Neuronal stem cell (in vitro differentiated cells): ENCODE measurements around the gene ERBIN.
A peak's percentile ranks its signal among the peaks of the same experiment; 100 is the strongest.

Source experiments
- DNase-seq: peaks from one replicate; pipeline ENCODE4 v3.0.0-alpha.2; 2013; ENCODE audit warnings: low spot score
- H2AFZ ChIP-seq: one replicate; pipeline ENCODE4 v1.6.1; 2013; ENCODE audit warnings: mild to moderate bottlenecking, low read length, inconsistent platforms
- H2AK5ac ChIP-seq: 2 replicates; pipeline ENCODE4 v1.6.1; 2013; ENCODE audit warnings: low read depth, mild to moderate bottlenecking, inconsistent platforms, low read length, moderate library complexity, mixed read lengths
- H2BK120ac ChIP-seq: 2 replicates; pipeline ENCODE4 v1.6.1; 2013; ENCODE audit warnings: low read depth, mild to moderate bottlenecking, inconsistent platforms, low read length, moderate library complexity, mixed read lengths
- H2BK12ac ChIP-seq: one replicate; pipeline ENCODE4 v1.6.1; 2013; ENCODE audit warnings: low read length, inconsistent platforms
- H2BK15ac ChIP-seq: 2 replicates; pipeline ENCODE4 v1.6.1; 2013; ENCODE audit warnings: mild to moderate bottlenecking, low read length, inconsistent platforms, mixed read lengths
- H2BK5ac ChIP-seq: one replicate; pipeline ENCODE4 v1.6.1; 2013; ENCODE audit warnings: inconsistent platforms, mild to moderate bottlenecking, low read length, moderate library complexity
- H3K14ac ChIP-seq: one replicate; pipeline ENCODE4 v1.6.1; 2013; ENCODE audit warnings: low read length, inconsistent platforms
- H3K18ac ChIP-seq: 2 replicates; pipeline ENCODE4 v1.6.1; 2013; ENCODE audit warnings: low read length, inconsistent platforms
- H3K23ac ChIP-seq: 2 replicates; pipeline ENCODE4 v1.6.1; 2013; ENCODE audit warnings: low read depth, mild to moderate bottlenecking, mixed read lengths, low read length, inconsistent platforms; ENCODE audit not compliant: poor library complexity
- H3K27ac ChIP-seq: replicated peaks from 3 replicates; pipeline ENCODE4 v1.5.1; 2013; ENCODE audit warnings: low read length, inconsistent platforms
- H3K27me3 ChIP-seq, 3 experiments: 2 replicates each; pipeline ENCODE4 v1.6.1; 2013; ENCODE audit warnings: low read length in 3 of 3, mild to moderate bottlenecking in 2 of 3, inconsistent platforms in 1 of 3, low read depth in 1 of 3, mixed read lengths in 1 of 3, moderate library complexity in 1 of 3; ENCODE audit not compliant: control insufficient read depth in 3 of 3, insufficient read depth in 3 of 3
- H3K36me3 ChIP-seq, 2 donors: replicated peaks in 1 of 2; 2 replicates each; pipeline ENCODE4 v1.6.1; 2013; ENCODE audit warnings: low read length in 2 of 2; ENCODE audit not compliant: control insufficient read depth in 2 of 2, insufficient read depth in 2 of 2
- H3K4ac ChIP-seq: 2 replicates; pipeline ENCODE4 v1.6.1; 2013; ENCODE audit warnings: inconsistent platforms, mild to moderate bottlenecking, low read length, moderate library complexity
- H3K4me1 ChIP-seq, 2 donors: 1 replicate in 1 of 2; 2 replicates in 1 of 2; pipeline ENCODE4 v1.6.1; 2013; ENCODE audit warnings: low read length in 2 of 2, low read depth in 1 of 2; ENCODE audit not compliant: control insufficient read depth in 2 of 2, insufficient read depth in 1 of 2
- H3K4me2 ChIP-seq: one replicate; pipeline ENCODE4 v1.6.1; 2013; ENCODE audit warnings: mild to moderate bottlenecking, low read length, inconsistent platforms; ENCODE audit not compliant: insufficient read depth, poor library complexity, severe bottlenecking
- H3K4me3 ChIP-seq, 2 donors: 2 replicates each; pipeline ENCODE4 v1.5.1; 2013; ENCODE audit warnings: low read length in 2 of 2, mild to moderate bottlenecking in 2 of 2, inconsistent platforms in 1 of 2, moderate library complexity in 1 of 2
- H3K79me1 ChIP-seq: one replicate; pipeline ENCODE4 v1.6.1; 2013; ENCODE audit warnings: low read depth, mild to moderate bottlenecking, inconsistent platforms, low read length, moderate library complexity
- H3K9ac ChIP-seq: one replicate; pipeline ENCODE4 v1.6.1; 2013; ENCODE audit warnings: mild to moderate bottlenecking, low read depth, low read length, inconsistent platforms; ENCODE audit not compliant: poor library complexity
- H3K9me3 ChIP-seq, 2 donors: replicated peaks in 1 of 2; 2 replicates each; pipeline versions ENCODE3 to v1.6.1; 2013; ENCODE audit warnings: low read length in 2 of 2, mild to moderate bottlenecking in 2 of 2, inconsistent platforms in 1 of 2, low read depth in 1 of 2, mixed read lengths in 1 of 2, moderate library complexity in 1 of 2; ENCODE audit not compliant: control insufficient read depth in 2 of 2, insufficient read depth in 1 of 2
- H4K8ac ChIP-seq: one replicate; pipeline ENCODE4 v1.6.1; 2013; ENCODE audit warnings: low read depth, mild to moderate bottlenecking, inconsistent platforms, low read length, moderate library complexity
- H4K91ac ChIP-seq: one replicate; pipeline ENCODE4 v1.6.1; 2013; ENCODE audit warnings: low read length, low read depth, mild to moderate bottlenecking, inconsistent platforms; ENCODE audit not compliant: poor library complexity
- WGBS, 2 donors: extraction: QIAGEN DNeasy Blood & Tissue Kit; methylation state at CpG; one replicate each; pipeline ENCODE4 v1.1.7; 2013; ENCODE audit warnings: missing lambda C conversion rate in 2 of 2, mixed read lengths in 1 of 2; ENCODE audit not compliant: insufficient read length in 2 of 2, insufficient replicate concordance in 1 of 2; ENCODE audit errors: extremely low coverage in 2 of 2; 5-methylcytosine and 5-hydroxymethylcytosine counted together

The ERBIN gene

GRCh38 chr5:65926893-65927292, 518 bp downstream of the ERBIN start:
- H2BK5ac ChIP-seq: peak overlapping the region; percentile 100
- no peak for DNase-seq
- H2AFZ ChIP-seq: peak overlapping the region; percentile 95
- no peak overlapping the region for H3K14ac ChIP-seq
- H3K9ac ChIP-seq: no peak overlapping the region
- peak overlapping the region; percentile 100 for H3K27ac ChIP-seq
- H3K4me2 ChIP-seq: peak overlapping the region; percentile 51
- H2AK5ac ChIP-seq: no peak overlapping the region
- H3K4me3 ChIP-seq: peak overlapping the region; percentile 69 to 100
- no peak overlapping the region for H3K23ac ChIP-seq
- no peak overlapping the region for H4K91ac ChIP-seq
- H3K18ac ChIP-seq: no peak overlapping the region
- no peak overlapping the region for H3K4ac ChIP-seq
- peaks cover 0 to 21% of the 10 kb centered on the region in 2 donors for H3K36me3 ChIP-seq
- no peaks in the 10 kb centered on the region for H3K27me3 ChIP-seq
- no peak overlapping the region for H2BK15ac ChIP-seq
- no peak overlapping the region for H4K8ac ChIP-seq
- peaks cover 0 to 10% of the 10 kb centered on the region in 2 donors for H3K9me3 ChIP-seq
- no peaks in the 10 kb centered on the region for H3K4me1 ChIP-seq
- no peak overlapping the region for H2BK12ac ChIP-seq
- WGBS, 2 donors: no CpG with 5 or more reads among the region's 16 CpGs
- peaks cover 2% of the 10 kb centered on the region for H3K79me1 ChIP-seq
- no peak overlapping the region for H2BK120ac ChIP-seq

- Histone ChIP-seq H4K91ac (no peak overlapping the region), H3K27me3 (no peaks in the 10 kb centered on the region), H2AK5ac (no peak overlapping the region)
Measured at GRCh38 chr5:65927503-65928321, 1.3 kb downstream of the ERBIN start.

GRCh38 chr5:65928322-65928752, 2.0 kb downstream of the ERBIN start:
- Histone ChIP-seq H3K4me1 (no peaks in the 10 kb centered on the region), H2BK120ac (no peak overlapping the region), H3K4me3 (peak overlapping the region in 1 of 2 donors; percentile 69), H4K8ac (no peak overlapping the region), H3K27me3 (no peaks in the 10 kb centered on the region), H2AK5ac (no peak overlapping the region), H3K14ac (no peak overlapping the region), H2AFZ (no peak overlapping the region), H3K4me2 (no peak overlapping the region), H2BK15ac (no peak overlapping the region), H2BK5ac (no peak overlapping the region), H3K4ac (no peak overlapping the region), H2BK12ac (no peak overlapping the region), H3K79me1 (peaks cover 5% of the 10 kb centered on the region), H3K18ac (no peak overlapping the region), H3K9ac (no peak overlapping the region), H3K36me3 (peaks cover 0 to 35% of the 10 kb centered on the region in 2 donors), H3K23ac (no peak overlapping the region), H3K27ac (no peak overlapping the region), H3K9me3 (peaks cover 0 to 21% of the 10 kb centered on the region in 2 donors), H4K91ac (no peak overlapping the region)
- no CpG with 5 or more reads among the region's 5 CpGs for WGBS, 2 donors
- DNase-seq: no peak

More at GRCh38 chr5:65927503-65928321, 1.3 kb downstream of the ERBIN start:
- Histone ChIP-seq H3K9me3 (peaks cover 0 to 15% of the 10 kb centered on the region in 2 donors), H3K14ac (no peak overlapping the region), H2AFZ (no peak overlapping the region), H2BK15ac (no peak overlapping the region), H4K8ac (no peak overlapping the region), H2BK120ac (no peak overlapping the region), H3K4ac (no peak overlapping the region), H3K4me2 (peak overlapping the region; percentile 61), H2BK5ac (no peak overlapping the region), H3K27ac (no peak overlapping the region), H3K4me1 (no peaks in the 10 kb centered on the region), H3K18ac (no peak overlapping the region), H3K9ac (no peak overlapping the region), H3K36me3 (peaks cover 0 to 28% of the 10 kb centered on the region in 2 donors), H3K79me1 (peaks cover 2% of the 10 kb centered on the region), H2BK12ac (no peak overlapping the region), H3K23ac (no peak overlapping the region), H3K4me3 (peak overlapping the region; percentile 69 to 75)
- no peak for DNase-seq
- no CpG with 5 or more reads among the region's 13 CpGs for WGBS, 2 donors

- no peaks in the 10 kb centered on the region for H3K27me3 ChIP-seq
- no peak for DNase-seq
- no peak overlapping the region for H3K9ac ChIP-seq
- no peak overlapping the region for H3K4me2 ChIP-seq
- peak overlapping the region in 1 of 2 donors; percentile 69 for H3K4me3 ChIP-seq
- H2AFZ ChIP-seq: no peak overlapping the region
- H3K27ac ChIP-seq: no peak overlapping the region
- H3K23ac ChIP-seq: no peak overlapping the region
- H2BK15ac ChIP-seq: no peak overlapping the region
- H4K91ac ChIP-seq: no peak overlapping the region
- WGBS, 2 donors: no CpG with 5 or more reads among the region's 3 CpGs
- H2AK5ac ChIP-seq: no peak overlapping the region
- no peak overlapping the region for H2BK120ac ChIP-seq
- H3K4me1 ChIP-seq: no peaks in the 10 kb centered on the region
- no peak overlapping the region for H3K4ac ChIP-seq
- H3K18ac ChIP-seq: no peak overlapping the region
- H2BK5ac ChIP-seq: no peak overlapping the region
- peaks cover 0 to 36% of the 10 kb centered on the region in 2 donors for H3K36me3 ChIP-seq
- H3K79me1 ChIP-seq: peaks cover 5% of the 10 kb centered on the region
- no peak overlapping the region for H3K14ac ChIP-seq
- peaks cover 0 to 22% of the 10 kb centered on the region in 2 donors for H3K9me3 ChIP-seq
- H2BK12ac ChIP-seq: no peak overlapping the region
- no peak overlapping the region for H4K8ac ChIP-seq
Measured at GRCh38 chr5:65928860-65929259, 2.5 kb downstream of the ERBIN start.
